GM21529 (cell line): ENCODE measurements around the gene CREB5.
"Not testable (repeated sequence)": the region's sequence is repeated elsewhere in the genome, so short reads cannot be mapped to it uniquely, and the experiment has no call there.

ENCODE experiments used
- ATAC-seq: cut with Tn5 transposase; IDR thresholded peaks from one replicate; pipeline ENCODE4 v1.9.1; 2021; ENCODE audit not compliant: unreplicated experiment

CREB5 gene

GRCh38 chr7:28800150-28800549, 387.8 kb downstream of the CREB5 start:
- no peak for ATAC-seq

GRCh38 chr7:28802450-28802849, 390.1 kb downstream of the CREB5 start:
- no peak for ATAC-seq

- ATAC-seq, result no peak
Observed at GRCh38 chr7:28804157-28804556, 391.8 kb downstream of the CREB5 start.

GRCh38 chr7:28804990-28805389, 392.7 kb downstream of the CREB5 start:
- ATAC-seq, result no peak

- ATAC-seq, result no peak
Observed at GRCh38 chr7:28806841-28807240, 394.5 kb downstream of the CREB5 start.

GRCh38 chr7:28807396-28807994, 395.2 kb downstream of the CREB5 start:
- ATAC-seq, result no peak

- ATAC-seq, result peak; percentile 38
Observed at GRCh38 chr7:28808796-28809533, 396.6 kb downstream of the CREB5 start.

GRCh38 chr7:28811008-28811407, 398.7 kb downstream of the CREB5 start:
- no peak for ATAC-seq

GRCh38 chr7:28811701-28812430, 399.5 kb downstream of the CREB5 start:
- ATAC-seq, result no peak

- ATAC-seq, result no peak
Observed at GRCh38 chr7:28812616-28813015, 400.3 kb downstream of the CREB5 start.

GRCh38 chr7:28813243-28813962, 401.1 kb downstream of the CREB5 start:
- ATAC-seq, result peak; percentile 35

GRCh38 chr7:28815369-28815927, 403.1 kb downstream of the CREB5 start:
- ATAC-seq, result peak; percentile 45

GRCh38 chr7:28815928-28816373, 403.6 kb downstream of the CREB5 start:
- ATAC-seq, result peak; percentile 74

GRCh38 chr7:28818996-28819395, 406.7 kb downstream of the CREB5 start:
- ATAC-seq, result no peak

- no peak for ATAC-seq
Observed at GRCh38 chr7:28823582-28823981, 411.3 kb downstream of the CREB5 start.

- not testable (repeated sequence) for ATAC-seq
Observed at GRCh38 chr7:28825817-28826448, 413.6 kb downstream of the CREB5 start.

- no peak for ATAC-seq
Observed at GRCh38 chr7:28830846-28831245, 418.5 kb downstream of the CREB5 start.

GRCh38 chr7:28832669-28833068, 420.4 kb downstream of the CREB5 start:
- ATAC-seq, result no peak

GRCh38 chr7:28835800-28836199, 423.5 kb downstream of the CREB5 start:
- no peak for ATAC-seq

- ATAC-seq, result no peak
Observed at GRCh38 chr7:28836716-28837115, 424.4 kb downstream of the CREB5 start.
